Activated CD4-positive, alpha-beta T cell treated with anti-CD3 and anti-CD28 coated beads for 1 hour (primary cell): Measurements from ENCODE around the gene FUOM.
"Not testable (repeated sequence)": the region's sequence is repeated elsewhere in the genome, so short reads cannot be mapped to it uniquely, and the experiment has no call there.

Experiments
- DNase-seq: peaks from one replicate; pipeline ENCODE4 v3.0.0-alpha.2; 2020

The FUOM gene

DNA sequence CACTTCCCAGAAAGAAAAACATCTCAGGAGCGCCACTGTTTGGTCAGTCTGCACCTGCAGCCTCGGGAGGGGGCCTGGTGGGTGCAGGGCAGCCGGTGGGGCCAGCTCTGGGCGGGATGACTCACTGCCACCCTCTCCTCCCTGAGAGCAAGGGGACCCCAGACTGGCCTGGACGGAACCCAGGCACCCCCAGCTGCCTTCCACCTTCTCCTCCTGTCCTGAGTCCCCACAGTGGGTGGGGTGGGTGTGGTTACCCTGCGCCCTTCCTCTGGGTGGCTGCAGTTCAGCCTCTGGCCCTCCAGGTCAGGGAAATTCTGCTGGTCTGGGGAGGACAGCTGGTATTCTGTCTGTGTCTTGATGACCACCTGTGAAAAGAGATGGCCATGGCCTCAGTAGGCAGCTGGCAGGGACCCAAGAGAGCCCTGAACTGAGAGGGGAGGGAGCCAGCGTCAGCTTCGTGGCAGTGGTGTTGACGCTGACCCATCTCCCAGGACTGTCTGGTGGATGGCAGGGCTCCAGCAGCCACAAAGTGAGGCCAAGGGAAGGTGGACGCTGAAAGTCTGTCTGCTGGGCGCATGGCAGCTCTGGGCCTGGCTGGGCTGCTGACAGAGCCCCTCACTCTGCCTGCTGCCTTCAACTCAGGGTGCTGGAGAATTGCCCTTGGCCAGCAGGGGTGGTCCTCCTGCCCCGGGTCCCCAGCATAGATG is 30.0 kb downstream of the FUOM start:
- no peak for DNase-seq

DNA sequence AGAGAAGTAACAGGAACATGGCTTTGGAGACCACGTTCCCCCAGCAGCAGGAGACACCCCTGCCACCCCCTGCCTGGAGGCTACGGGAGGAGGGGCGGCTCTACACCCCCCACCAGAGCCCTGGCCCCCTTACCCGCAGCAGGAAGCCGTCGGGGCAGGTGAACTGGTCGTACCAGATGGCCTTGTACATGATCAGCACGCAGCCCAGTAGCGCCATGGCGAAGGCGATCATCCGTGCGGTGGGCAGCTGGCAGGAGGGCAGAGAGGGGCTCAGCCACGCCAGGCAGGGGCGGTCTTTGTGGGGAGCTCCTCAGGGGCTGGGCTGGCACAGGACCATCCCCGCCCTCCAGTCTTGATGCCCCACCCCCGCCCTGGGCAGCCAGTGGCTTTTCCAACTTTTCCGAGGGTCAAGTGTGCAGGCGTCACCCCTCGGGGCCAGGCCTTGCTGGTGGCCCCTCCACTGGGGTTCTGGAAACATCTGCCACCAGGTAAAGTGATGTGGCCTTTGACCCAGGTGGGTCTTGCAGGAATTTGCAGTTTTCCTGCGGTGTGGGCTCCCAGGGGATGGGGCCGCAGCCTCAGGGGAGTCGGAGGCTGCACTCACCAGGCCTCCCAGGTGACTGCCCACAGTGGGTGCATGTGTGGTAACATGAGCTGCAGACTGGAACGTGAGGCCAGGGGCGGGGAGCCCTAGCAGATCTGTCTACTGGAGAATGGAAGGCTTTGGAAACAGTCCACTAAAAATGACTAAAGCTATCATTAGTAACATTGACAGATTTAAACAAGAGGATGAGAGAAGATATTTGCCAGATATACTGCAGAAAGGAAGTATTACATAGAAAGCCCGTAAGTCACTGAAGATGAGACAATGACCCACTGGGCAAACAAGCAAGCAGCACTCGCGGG is 30.8 kb downstream of the FUOM start:
- no peak for DNase-seq

DNA sequence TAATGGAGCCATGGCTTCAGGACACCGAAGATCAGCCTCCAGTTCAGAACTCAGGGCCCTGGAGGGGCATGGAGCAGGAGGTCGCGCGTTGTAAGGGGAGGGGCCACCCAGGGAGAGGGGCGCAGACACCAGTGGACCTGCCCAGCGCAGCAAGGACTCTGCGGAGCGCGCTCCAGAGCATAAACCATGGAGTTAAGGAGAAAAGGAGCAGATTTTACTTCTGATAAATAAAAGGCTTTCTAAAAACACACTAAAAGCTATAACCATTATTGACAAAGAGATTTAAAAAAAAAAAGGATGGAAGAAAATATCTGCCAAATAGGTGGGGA is 31.6 kb downstream of the FUOM start:
- no peak for DNase-seq

DNA sequence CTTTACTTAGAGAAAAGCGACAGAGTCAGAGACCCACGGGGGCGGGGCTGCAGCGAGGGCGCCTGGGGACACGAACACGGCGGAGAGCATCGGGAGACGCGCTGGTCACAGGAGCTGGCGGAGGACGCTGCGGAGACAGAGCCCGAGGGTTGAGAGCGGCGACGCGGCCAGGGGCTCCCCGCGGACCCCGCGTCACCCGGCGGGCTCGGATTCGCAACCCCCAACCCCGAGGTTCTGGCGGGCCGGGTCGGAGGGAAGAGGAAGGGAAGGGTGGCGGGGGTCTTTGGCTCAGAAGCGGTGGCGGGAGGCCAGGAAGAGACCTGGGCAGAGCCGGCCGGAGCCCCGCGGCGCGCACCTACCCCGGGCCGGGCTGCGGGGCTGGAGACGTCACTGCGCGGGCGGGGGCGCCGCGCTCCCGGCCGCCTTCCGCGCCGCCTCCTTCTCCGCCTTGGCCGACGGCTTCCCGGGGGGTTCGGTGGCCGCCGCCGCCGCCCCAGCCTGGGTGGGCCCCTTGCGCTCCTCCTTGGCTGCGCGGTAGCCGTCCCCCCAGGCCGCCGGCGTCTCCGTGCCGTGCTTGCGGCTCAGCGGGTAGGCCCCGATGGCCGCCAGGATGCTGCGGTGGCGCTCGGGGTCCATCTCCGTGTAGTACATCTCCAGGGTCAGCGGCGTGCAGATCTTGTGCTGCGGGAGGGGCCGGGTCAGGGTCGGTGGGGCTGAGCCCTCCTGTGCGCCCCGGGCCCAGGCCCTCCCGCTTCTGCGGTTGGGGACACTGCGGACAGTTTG is 32.2 kb downstream of the FUOM start:
- no peak for DNase-seq

DNA sequence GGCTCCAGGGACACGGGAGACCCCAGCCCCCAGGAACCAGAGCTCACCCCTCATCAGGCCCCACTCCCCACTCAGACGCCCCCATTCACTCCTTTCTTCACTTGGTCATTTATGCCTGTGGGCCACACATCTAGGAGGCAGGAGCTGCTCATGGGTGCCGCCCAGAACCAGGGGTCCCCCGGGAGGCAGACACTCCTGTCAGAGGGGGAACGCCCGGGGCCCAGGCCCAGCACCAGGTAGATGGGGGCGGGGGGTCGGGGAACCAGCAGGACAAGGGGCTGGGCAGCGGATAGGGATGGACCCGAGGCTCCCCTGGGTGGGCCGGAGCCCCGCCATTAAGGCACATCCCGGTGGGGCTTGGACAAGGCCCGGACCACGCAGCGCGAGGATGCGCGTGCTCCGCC is 33.0 kb downstream of the FUOM start:
- DNase-seq: no peak

DNA sequence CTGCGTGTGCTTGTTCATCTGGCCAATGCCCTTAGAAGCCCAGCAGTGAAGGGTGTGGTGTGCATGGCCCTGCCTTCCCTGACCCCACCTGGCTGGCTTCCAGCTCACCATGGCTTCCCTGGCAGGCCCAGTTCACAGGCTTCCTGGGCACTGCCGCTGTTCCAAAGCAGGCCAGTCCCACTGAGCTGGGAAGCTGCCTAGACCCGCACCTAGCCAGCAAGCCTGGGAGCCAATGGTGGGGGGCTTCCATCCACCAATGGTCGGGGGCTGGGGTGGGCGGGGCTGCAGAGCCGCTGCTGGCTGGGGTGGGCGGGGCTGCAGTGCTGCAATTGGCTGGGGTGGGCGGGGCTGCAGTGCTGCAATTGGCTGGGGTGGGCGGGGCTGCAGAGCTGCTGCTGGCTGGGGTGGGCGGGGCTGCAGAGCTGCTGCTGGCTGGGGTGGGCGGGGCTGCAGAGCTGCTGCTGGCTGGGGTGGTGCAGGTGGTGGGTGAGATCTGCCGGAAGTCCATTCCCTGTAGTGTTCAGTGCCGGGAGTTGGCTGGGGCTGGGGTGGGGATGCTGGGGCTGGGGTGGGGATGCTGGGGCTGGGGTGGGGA is 33.5 kb downstream of the FUOM start:
- peak; percentile 33 for DNase-seq

DNA sequence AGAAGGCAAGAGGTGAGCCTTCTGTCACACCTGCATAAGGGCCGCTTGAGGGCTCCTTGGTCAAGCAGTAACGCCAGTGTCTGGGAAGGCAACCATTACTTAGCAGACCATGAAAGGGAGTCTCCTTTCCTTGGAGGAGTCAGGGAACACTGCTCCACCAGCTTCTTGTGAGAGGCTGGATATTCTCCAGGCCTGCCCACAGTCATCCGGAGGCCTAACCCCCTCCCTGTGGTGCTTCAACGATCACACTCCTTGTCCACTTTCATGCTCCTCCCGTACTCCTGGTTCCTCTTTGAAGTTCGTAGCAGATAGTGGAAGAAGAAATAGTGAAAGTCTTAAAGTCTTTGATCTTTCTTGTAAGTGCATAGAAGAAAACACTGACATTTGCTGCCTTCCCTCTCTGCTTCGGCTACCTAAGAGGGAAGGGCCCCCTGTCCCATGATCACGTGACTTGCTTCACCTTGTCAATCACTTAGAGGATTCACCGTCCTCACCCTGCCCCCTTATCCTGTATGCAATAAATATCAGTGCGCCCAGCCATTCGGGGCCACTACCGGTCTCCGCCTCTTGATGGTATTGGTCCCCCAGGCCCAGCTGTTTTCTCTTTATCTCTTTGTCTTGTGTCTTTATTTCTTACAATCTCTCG is 35.6 kb downstream of the FUOM start:
- not testable (repeated sequence) for DNase-seq

DNA sequence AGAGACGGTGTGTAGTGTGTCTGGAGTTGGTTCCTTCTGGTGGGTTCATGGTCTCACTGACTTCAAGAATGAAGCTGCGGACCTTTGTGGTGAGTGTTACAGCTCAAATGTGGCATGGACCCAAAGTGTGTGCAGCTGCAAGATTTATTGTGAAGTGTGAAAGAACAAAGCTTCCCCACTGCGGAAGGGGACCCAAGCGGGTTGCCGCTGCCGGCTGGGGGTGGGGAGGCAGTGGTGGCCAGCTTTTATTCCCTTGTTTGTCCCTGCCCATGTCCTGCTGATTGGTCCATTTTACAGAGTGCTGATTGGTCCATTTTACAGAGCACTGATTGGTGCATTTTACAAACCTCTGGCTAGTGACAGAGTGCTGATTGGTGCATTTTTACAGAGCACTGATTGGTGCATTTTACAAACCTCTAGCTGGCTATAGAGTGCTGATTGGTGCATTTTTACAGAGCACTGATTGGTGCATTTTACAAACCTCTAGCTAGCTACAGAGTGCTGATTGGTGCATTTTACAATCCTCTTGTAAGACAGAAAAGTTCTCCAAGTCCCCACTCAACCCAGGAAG is 36.9 kb downstream of the FUOM start:
- not testable (repeated sequence) for DNase-seq

DNA sequence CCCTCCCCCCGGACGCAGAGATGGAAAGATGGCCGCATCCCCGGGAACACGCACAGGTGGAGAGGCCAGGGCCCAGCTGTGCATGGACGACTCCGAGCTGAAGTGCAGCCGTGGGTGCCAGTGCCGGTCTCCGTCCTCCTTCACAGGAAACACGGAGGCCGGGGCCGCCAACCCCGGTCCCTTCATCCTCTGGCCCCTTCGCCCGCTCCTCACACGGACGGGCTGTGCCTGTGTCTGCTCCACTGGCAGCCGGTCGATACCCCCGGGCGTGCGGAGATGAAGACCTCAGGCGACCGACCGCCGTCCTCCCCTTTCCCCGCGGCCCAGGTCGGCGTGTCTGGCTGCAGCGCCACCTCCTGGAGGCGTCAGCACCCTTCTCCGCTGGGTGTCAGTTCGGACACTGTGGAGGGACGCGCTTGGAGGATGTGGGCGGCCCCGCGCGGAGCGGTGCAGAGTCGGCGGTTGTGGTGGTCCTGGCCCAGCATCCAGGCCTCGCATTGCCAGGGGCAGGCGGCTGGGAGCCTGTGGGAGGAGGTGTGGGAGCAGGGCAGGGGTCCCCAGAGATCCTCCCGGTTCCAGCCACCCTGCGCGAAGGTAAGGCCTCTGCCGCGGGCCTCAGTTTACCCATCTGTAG is 39.2 kb downstream of the FUOM start:
- peak; percentile 45 for DNase-seq

DNA sequence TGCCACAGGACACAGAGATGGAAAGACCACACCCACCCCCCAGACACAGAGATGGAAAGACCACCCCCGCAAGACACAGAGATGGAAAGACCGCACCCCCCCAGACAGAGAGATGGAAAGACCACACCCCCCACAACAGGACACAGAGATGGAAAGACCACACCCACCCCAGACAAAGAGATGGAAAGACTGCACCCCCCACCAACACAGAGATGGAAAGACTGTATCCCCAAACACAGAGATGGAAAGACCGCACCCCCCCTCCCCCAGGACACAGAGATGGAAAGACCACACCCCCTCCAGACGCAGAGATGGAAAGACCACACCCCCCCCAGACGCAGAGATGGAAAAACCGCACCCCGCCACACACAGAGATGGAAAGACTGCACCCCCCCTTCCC is 41.1 kb downstream of the FUOM start:
- DNase-seq: no peak

DNA sequence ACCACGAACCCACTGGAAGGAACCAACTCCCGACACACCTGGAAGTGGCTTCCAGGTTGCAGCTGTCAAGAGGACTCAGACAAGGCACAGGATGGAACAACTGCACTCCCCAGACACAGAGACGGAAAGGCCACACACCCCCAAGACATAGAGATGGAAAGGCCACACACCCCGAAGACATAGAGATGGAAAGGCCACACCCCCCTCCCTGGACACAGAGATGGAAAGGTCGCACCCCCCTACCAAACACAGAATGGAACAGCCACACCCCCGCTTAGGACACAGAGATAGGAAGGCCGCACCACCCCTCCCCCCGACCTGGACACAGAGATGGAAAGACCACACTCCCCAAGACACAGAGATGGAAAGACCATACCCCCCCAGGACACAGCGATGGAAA is 41.6 kb downstream of the FUOM start:
- DNase-seq: no peak

DNA sequence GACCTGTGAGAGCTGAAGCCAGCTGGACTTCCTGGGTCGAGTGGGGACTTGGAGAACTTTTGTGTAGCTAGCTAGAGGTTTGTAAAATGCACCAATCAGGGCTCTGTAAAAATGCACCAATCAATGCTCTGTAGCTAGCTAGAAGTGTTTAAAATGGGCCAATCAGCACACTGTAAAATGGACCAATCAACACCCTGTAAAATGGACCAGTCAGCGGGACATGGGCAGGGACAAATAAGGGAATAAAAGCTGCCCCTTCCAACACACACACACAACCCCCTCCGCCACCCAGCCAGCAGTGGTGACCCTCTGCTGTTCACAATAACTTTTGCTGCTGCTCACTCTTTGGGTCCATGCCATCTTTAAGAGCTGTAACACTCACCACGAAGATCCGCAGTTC is 42.0 kb downstream of the FUOM start:
- DNase-seq: no peak

DNA sequence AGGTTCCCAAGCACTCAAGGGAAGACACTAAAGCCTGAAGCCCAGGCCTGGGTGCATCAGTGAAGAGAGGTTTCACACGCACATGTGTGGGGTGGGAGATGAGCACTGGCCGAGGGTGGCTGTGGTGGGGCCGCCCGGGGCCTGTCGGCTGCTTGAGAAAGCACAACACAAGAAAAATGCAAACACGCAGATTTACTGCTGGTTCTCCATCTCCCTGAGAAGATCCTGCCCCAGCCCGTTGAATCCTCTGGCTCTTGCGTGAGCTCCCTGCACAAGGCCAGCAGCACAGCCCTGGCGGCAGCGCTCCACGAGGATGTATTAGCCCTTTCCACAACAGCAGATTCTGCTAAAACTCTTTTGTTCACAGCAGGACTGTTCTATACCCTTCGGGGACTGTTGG is 42.9 kb downstream of the FUOM start:
- no peak for DNase-seq

DNA sequence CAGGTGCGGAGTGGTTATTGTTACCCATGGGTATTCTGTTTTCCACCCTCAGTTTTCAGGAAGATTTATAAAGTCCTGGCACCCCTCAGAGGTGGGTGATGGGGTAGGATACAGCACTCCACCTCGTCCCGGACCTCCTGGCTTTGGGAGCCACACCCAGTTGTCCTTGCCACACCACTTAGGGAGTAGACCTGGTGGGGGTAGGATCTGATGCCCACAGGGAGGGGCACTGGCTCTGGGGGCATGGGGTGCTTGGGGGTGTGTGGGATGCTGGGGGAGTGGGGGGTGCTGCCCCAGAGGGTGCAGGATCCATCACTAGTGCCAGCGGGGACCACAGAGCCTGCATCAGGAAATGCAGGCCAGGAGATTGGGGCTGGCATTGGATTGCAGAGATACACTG is 44.6 kb downstream of the FUOM start:
- DNase-seq: no peak

DNA sequence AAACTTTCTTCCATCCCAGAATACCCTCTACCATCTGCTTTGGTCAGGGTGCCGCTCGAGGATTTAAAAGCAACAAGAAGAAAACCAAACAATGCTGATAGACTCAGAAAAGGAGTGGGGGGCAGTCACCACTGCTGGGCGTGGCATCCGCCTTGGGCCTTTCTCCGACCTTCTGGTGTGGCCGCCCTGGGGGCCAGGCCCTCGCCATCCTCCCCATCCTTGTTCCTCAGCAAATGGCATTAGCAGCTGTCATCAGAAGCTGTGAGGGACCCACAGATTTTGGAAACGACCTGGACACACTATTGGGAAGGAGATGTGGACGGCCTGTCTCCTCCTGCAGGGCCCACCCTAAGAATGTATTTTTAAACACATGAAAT is 45.1 kb downstream of the FUOM start:
- no peak for DNase-seq

DNA sequence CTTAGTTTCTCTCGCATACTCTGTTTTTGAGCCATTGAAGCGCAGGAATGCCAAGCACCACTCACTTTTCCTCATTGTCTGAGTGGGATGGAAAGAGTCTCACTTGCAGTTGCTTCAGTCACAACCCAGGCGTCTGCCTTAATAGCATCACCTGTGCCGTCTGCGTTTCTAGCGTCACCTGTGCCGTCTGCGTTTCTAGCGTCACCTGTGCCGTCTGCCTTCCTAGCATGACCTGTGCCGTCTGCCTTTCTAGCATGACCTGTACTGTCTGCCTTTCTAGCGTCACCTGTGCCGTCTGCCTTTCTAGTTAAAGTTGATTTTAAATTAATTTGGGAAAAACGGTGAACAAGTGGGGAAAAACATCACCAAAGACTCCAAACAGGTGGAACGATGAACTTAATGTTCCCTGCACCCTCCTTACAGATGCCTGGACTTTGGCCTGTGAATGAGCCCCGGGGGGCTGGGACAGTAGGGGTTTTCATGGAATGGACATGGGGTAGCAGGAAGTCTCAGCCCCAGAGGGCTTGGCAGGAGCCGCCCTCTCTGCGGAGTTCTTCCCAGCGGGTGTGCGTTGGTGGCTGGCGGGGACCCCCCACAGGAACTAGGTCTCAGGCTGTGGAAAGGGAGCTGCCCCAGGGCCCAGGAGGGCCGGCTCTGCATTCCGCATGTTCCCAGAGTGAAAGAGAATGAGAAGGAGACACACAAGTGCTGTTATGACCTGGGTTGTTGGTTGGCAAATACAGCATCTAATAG is 45.6 kb downstream of the FUOM start:
- DNase-seq: no peak

DNA sequence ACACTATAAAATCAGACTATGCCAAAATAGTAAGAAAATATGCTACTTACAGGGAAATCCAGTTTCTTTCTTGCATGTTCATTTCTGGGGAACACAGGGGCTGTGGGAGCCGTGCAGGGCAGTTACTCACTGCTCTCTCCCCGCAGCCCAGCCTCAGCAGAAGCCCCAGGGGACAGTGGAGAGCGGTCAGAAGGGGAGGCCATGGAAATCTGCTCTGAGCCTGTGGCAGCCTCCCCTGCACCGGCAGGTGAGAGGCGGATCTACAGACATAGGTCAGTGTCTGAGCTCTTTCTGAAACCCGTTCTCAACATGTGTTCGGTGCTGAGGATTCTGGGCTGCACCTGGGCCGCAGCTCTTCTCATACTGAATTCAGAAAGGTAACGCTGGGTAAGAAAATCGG is 46.2 kb downstream of the FUOM start:
- no peak for DNase-seq

DNA sequence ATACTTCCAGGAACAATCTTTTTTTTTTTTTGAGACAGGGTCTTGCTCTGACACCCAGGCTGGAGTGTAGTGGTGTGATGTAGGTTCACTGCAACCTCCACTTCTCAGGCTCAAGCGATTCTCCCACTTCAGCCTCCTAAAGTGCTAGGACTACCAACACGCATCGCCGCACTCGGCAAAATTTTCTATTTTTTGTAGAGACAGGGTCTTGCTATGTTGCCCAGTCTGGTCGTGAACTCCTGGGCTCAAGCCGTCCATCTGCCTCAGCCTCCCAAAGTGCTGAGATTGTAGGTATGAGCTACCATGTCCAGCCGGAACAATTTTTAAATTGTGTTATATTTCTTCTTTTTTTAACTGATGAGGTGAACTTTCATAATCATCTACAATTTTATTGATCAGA is 47.0 kb downstream of the FUOM start:
- DNase-seq: no peak

DNA sequence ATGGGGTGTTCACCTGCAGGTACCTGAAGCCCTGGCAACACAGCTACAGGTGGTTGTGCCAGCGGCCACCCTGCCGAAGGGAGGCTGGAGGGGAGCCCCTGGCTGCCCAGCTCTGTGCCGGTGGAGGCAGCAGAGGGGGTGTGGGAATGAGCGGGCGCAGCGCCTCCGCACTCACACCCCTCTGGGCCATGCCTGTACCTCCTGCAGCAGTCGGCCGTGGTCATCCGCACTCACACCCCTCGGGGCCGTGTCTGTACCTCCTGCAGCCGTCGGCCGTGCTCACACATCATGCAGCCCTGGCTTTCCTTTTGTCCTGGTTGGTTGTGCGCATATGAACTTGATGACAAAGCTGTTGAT is 47.4 kb downstream of the FUOM start:
- no peak for DNase-seq

DNA sequence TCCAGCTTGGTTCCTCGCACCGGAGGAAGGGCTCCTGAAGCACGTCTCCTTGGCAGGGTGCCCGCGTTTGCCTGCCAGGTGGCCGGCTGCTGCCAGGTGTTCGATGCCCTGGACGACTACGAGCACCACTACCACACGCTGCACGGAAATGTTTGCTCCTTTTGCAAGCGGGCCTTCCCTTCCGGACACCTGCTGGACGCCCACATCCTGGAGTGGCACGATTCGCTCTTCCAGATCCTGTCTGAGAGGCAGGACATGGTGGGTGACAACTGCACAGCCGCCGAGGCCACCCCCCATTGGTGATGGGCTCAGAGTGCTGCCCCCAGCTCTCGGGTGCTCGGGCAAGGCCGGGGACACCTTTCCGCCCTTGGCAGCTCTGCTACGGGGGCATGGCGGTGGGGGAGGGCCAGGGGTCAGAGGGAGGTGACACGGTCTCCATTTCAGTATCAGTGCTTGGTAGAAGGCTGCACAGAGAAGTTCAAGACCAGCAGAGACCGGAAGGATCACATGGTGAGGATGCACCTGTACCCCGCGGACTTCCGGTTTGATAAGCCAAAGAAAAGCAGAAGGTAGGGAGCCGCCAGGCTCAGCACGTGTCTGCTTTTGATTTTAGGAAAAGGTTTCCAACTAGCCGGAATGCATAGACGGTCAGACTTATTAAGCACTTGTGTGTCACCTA is 48.0 kb downstream of the FUOM start:
- DNase-seq: no peak
